Bronchial epithelial cell (primary cell): Measurements from ENCODE around the gene PKHD1. TPM values are rescaled to one million over a fixed set of nuclear protein-coding genes. Genes with fewer than 3 reads are reported as not detected.
A peak's percentile ranks its signal among the peaks of the same experiment; 100 is the strongest.

ENCODE experiments used
- DNase-seq: peaks from one replicate; pipeline ENCODE4 v3.0.0-alpha.2; 2010; ENCODE audit warnings: low read depth
- FAIRE-seq: peaks from 2 replicates; lab custom pipeline; 2011; peaks lifted over from hg19 to GRCh38; lab: Jason Lieb, UNC
- H3K27me3 ChIP-seq: 2 replicates; pipeline ENCODE4 v1.5.1; 2011; ENCODE audit warnings: low read length; ENCODE audit not compliant: control insufficient read depth, insufficient read depth
- H3K36me3 ChIP-seq: 2 replicates; pipeline ENCODE4 v1.5.1; 2011; ENCODE audit warnings: low read length; ENCODE audit not compliant: control insufficient read depth, insufficient read depth
- H3K4me3 ChIP-seq: 2 replicates; pipeline ENCODE4 v1.5.1; 2011; ENCODE audit warnings: mild to moderate bottlenecking, low read depth, low read length, control low read depth
- CTCF ChIP-seq: IDR thresholded peaks from 2 replicates; pipeline ENCODE4 v1.5.1; 2011; ENCODE audit warnings: mild to moderate bottlenecking, moderate library complexity, low read length, control low read depth, inconsistent platforms; ENCODE audit not compliant: insufficient read depth, severe bottlenecking
- total RNA-seq: library from RNA; depleted of rRNA; stranded (reverse); fragments of >200 nt; gene quantifications from 2 replicates; pipeline ENCODE4 v1.2.1, GENCODE V29; 2014

PKHD1 gene
- total RNA-seq, 1 donor from 2014 or later = not detected

GRCh38 chr6:51684038-51684437, 403.4 kb downstream of the PKHD1 start:
- DNase-seq (no peak), FAIRE-seq (no peak)
- Histone ChIP-seq H3K36me3 (no peaks in the 10 kb centered on the region), H3K27me3 (no peaks in the 10 kb centered on the region), H3K4me3 (no peak overlapping the region)
- no peak for TF ChIP-seq CTCF

GRCh38 chr6:51678905-51679620, 408.4 kb downstream of the PKHD1 start:
- no peak for FAIRE-seq

GRCh38 chr6:51678274-51678673, 409.1 kb downstream of the PKHD1 start:
- DNase-seq (no peak), FAIRE-seq (no peak)
- Histone ChIP-seq H3K4me3 (no peak overlapping the region), H3K36me3 (no peaks in the 10 kb centered on the region), H3K27me3 (no peaks in the 10 kb centered on the region)
- no peak for TF ChIP-seq CTCF

More at GRCh38 chr6:51678905-51679620, 408.4 kb downstream of the PKHD1 start:
- Histone ChIP-seq H3K4me3 (no peak overlapping the region), H3K36me3 (no peaks in the 10 kb centered on the region), H3K27me3 (no peaks in the 10 kb centered on the region)
- no peak for TF ChIP-seq CTCF
- peak; percentile 77 for DNase-seq

GRCh38 chr6:51675922-51676275, 411.5 kb downstream of the PKHD1 start:
- Histone ChIP-seq H3K27me3 (no peaks in the 10 kb centered on the region), H3K4me3 (no peak overlapping the region), H3K36me3 (no peaks in the 10 kb centered on the region)
- TF ChIP-seq CTCF = no peak
- DNase-seq (no peak), FAIRE-seq (no peak)

- Histone ChIP-seq H3K4me3 (no peak overlapping the region), H3K27me3 (no peaks in the 10 kb centered on the region), H3K36me3 (no peaks in the 10 kb centered on the region)
- FAIRE-seq (no peak), DNase-seq (no peak)
- TF ChIP-seq CTCF = no peak
Measured at GRCh38 chr6:51675020-51675921, 412.1 kb downstream of the PKHD1 start.
